CD4-positive, alpha-beta T cell (primary cell): Measurements from ENCODE around the gene ZNF556. TPM values are rescaled to one million over a fixed set of nuclear protein-coding genes. Genes with fewer than 3 reads are reported as not detected.

ENCODE experiments used
- ATAC-seq: fragments of 200-7000 bp; cut with Tn5 transposase; one replicate; pipeline ENCODE4 v1.10.0; 2022; ENCODE audit warnings: mild to moderate bottlenecking; ENCODE audit not compliant: poor library complexity
- CTCF ChIA-PET: fragments of 350-600 bp; sonication (Branson Sonifier 250); formaldehyde crosslinking; loops from one replicate; lab custom pipeline; 2021; ENCODE audit warnings: antibody characterized with exemption, inconsistent platforms; lab: Charles Lee
- POLR2A ChIA-PET: fragments of 350-600 bp; sonication (Branson Sonifier 250); formaldehyde crosslinking; loops from one replicate; lab custom pipeline; 2021; ENCODE audit warnings: antibody characterized with exemption, inconsistent platforms; lab: Charles Lee
- DNase-seq, 14 experiments: peaks; one replicate each; pipeline ENCODE4 v3.0.0-alpha.2; 2013 to 2020; ENCODE audit warnings: mixed read lengths in 2 of 14
- H3K27ac ChIP-seq, 2 donors: one replicate each; pipeline versions ENCODE4 v1.5.1 to v1.7.0; 2013; ENCODE audit warnings: low read length in 2 of 2, low read depth in 1 of 2, mild to moderate bottlenecking in 1 of 2
- H3K27me3 ChIP-seq, 2 experiments: 1 replicate in 1 of 2; 2 replicates in 1 of 2; pipeline versions ENCODE4 v1.6.1 to v1.7.0; 2013; ENCODE audit warnings: low read length in 2 of 2, control low read depth in 1 of 2, mild to moderate bottlenecking in 1 of 2, moderate library complexity in 1 of 2; ENCODE audit not compliant: insufficient read depth in 2 of 2, control insufficient read depth in 1 of 2
- H3K36me3 ChIP-seq: one replicate; pipeline ENCODE4 v1.6.1; 2013; ENCODE audit warnings: low read length, control low read depth; ENCODE audit not compliant: insufficient read depth
- H3K4me1 ChIP-seq: one replicate; pipeline ENCODE4 v1.6.1; 2013; ENCODE audit warnings: low read length, control low read depth; ENCODE audit not compliant: insufficient read depth
- H3K4me3 ChIP-seq: one replicate; pipeline ENCODE4 v1.5.1; 2013; ENCODE audit warnings: mild to moderate bottlenecking, low read length, moderate library complexity
- H3K9me3 ChIP-seq, 2 experiments: 1 replicate in 1 of 2; 2 replicates in 1 of 2; pipeline versions ENCODE4 v1.6.1 to v1.7.0; 2013; ENCODE audit warnings: low read length in 2 of 2, mild to moderate bottlenecking in 2 of 2, control low read depth in 1 of 2, moderate library complexity in 1 of 2; ENCODE audit not compliant: control insufficient read depth in 1 of 2, insufficient read depth in 1 of 2
- H3K27ac Mint-ChIP-seq: one replicate; pipeline ENCODE4 v1.8.0; 2020; ENCODE audit warnings: mixed read lengths
- H3K27me3 Mint-ChIP-seq: one replicate; pipeline ENCODE4 v1.8.0; 2021; ENCODE audit warnings: mixed read lengths
- H3K36me3 Mint-ChIP-seq: one replicate; pipeline ENCODE4 v1.8.0; 2021; ENCODE audit warnings: low read depth, mixed read lengths
- H3K4me1 Mint-ChIP-seq: one replicate; pipeline ENCODE4 v1.8.0; 2021; ENCODE audit warnings: low read depth, mixed read lengths
- H3K4me3 Mint-ChIP-seq: one replicate; pipeline ENCODE4 v1.8.0; 2020; ENCODE audit warnings: mild to moderate bottlenecking, mixed read lengths
- H3K9me3 Mint-ChIP-seq: one replicate; pipeline ENCODE4 v1.8.0; 2020; ENCODE audit warnings: mixed read lengths
- CTCF ChIP-seq: fragments of 200-600 bp; IDR thresholded peaks from one replicate; pipeline ENCODE4 v1.8.0; 2022; ENCODE audit warnings: antibody characterized with exemption, mild to moderate bottlenecking
- intact Hi-C, 2 experiments: fragments of 100-400 bp; cut with DNase I in 1 of 2; cut with micrococcal nuclease in 1 of 2; formaldehyde crosslinking; loops; one replicate each; pipeline versions ENCODE4 v1.15.1 to v1.9.0; 2023 to 2025; cut with DNase I, micrococcal nuclease
- total RNA-seq, 174 experiments: library from RNA in 2 of 174; stranded (reverse) in 2 of 174; gene quantifications; one replicate each; pipeline ENCODE4 v1.2.3 and lab custom pipeline; 2021 to 2026

The ZNF556 gene
- total RNA-seq, 2 experiments from 2014 or later = not detected

GRCh38 chr19:2834294-2834871 is 32.8 kb upstream of the ZNF556 start:
- Mint-ChIP-seq H3K4me1 (no peaks in the 10 kb centered on the region), H3K27ac (no peak overlapping the region), H3K27me3 (no peaks in the 10 kb centered on the region), H3K4me3 (no peak overlapping the region), H3K36me3 (peaks cover 79% of the 10 kb centered on the region), H3K9me3 (peaks cover 8% of the 10 kb centered on the region)
- H3K4me3 ChIP-seq = no peak overlapping the region
- DNase-seq (no peak), ATAC-seq (no peak)
- no peak for TF ChIP-seq CTCF
- no peaks in the 10 kb centered on the region for H3K27me3 ChIP-seq
- no peaks in the 10 kb centered on the region for H3K4me1 ChIP-seq
- peaks cover 23% of the 10 kb centered on the region for H3K36me3 ChIP-seq
- peaks cover 58 to 84% of the 10 kb centered on the region in 2 experiments for H3K9me3 ChIP-seq
- intact Hi-C loops = no loop called here
- H3K27ac ChIP-seq = no peak overlapping the region
- CTCF ChIA-PET = interaction anchor here (0.6 kb wide), 1 partner anchor 133 kb away, joined by 3 read pairs; no protein-coding TSS in a partner anchor
- POLR2A ChIA-PET = no interaction called here

GRCh38 chr19:2837430-2837829 is 29.7 kb upstream of the ZNF556 start:
- peaks cover 13% of the 10 kb centered on the region for H3K4me1 ChIP-seq
- ChIA-PET CTCF (interaction anchor here (1.0 to 1.6 kb wide), 2 partner anchors 18 to 25 kb away, joined by 3 read pairs; partner anchors contain the start of gene ZNF554), POLR2A (no interaction called here)
- H3K27ac Mint-ChIP-seq = no peak overlapping the region
- H3K9me3 Mint-ChIP-seq = peaks cover 7% of the 10 kb centered on the region
- no peak overlapping the region for H3K4me3 Mint-ChIP-seq
- H3K27ac ChIP-seq = no peak overlapping the region
- TF ChIP-seq CTCF = no peak
- peaks cover 20% of the 10 kb centered on the region for H3K36me3 ChIP-seq
- no peak for DNase-seq
- H3K27me3 Mint-ChIP-seq = no peaks in the 10 kb centered on the region
- peaks cover 63% of the 10 kb centered on the region for H3K36me3 Mint-ChIP-seq
- H3K9me3 ChIP-seq = peaks cover 48 to 72% of the 10 kb centered on the region in 2 experiments
- no peak overlapping the region for H3K4me3 ChIP-seq
- intact Hi-C loops = no loop called here
- peaks cover 12% of the 10 kb centered on the region for H3K4me1 Mint-ChIP-seq
- H3K27me3 ChIP-seq = no peaks in the 10 kb centered on the region
- no peak for ATAC-seq

- TF ChIP-seq CTCF = peak; percentile 74
- ChIA-PET CTCF (interaction anchor here (0.6 to 2.1 kb wide), 11 partner anchors 9 to 144 kb away, joined by 3 to 11 read pairs (median 4); partner anchors contain the start of genes SGTA and ZNF554), POLR2A (interaction anchor here (0.6 to 2.3 kb wide), 13 partner anchors 10 to 139 kb away, joined by 3 to 12 read pairs (median 4); partner anchors contain the start of genes GNG7, SGTA, THOP1 and ZNF554)
- H3K9me3 Mint-ChIP-seq = peaks cover 7% of the 10 kb centered on the region
- peak within 1 kb of the TSS; percentile 69 for H3K4me3 ChIP-seq
- intact Hi-C loops = loop anchor here (1.0 to 5.0 kb wide), 4 partner anchors 15 to 61 kb away; partner anchors contain the start of genes THOP1 (in 1 of the 2) and ZNF57 (in 1 of the 2)
- H3K27me3 Mint-ChIP-seq = no peaks in the 10 kb centered on the region
- peaks cover 14 to 37% of the 10 kb centered on the region in 2 experiments for H3K9me3 ChIP-seq
- ATAC-seq = peak; percentile 97
- H3K4me1 Mint-ChIP-seq = peaks cover 25% of the 10 kb centered on the region
- peaks cover 21% of the 10 kb centered on the region for H3K4me1 ChIP-seq
- no peaks in the 10 kb centered on the region for H3K27me3 ChIP-seq
- peak within 1 kb of the TSS; percentile 91 for H3K27ac Mint-ChIP-seq
- peaks cover 45% of the 10 kb centered on the region for H3K36me3 Mint-ChIP-seq
- peak within 1 kb of the TSS; percentile 58 to 60 for H3K27ac ChIP-seq
- peak; percentile 97 to 100 (median 98) for DNase-seq
- H3K36me3 ChIP-seq = no peaks in the 10 kb centered on the region
- H3K4me3 Mint-ChIP-seq = peak within 1 kb of the TSS; percentile 100
Measured at GRCh38 chr19:2840794-2841791, 26.0 kb upstream of the ZNF556 start, which contains the start of gene ZNF555. Gene ZNF555, plus strand, starts transcription at chr19:2841475. Its CDS starts 98 bp downstream, at chr19:2841573.
